Measurements from ENCODE around the gene ALK.

Gene ALK

GRCh38 chr2:29900971-29901633 is 20.3 kb downstream of the ALK start:
- DNase-seq = no peak

DNA sequence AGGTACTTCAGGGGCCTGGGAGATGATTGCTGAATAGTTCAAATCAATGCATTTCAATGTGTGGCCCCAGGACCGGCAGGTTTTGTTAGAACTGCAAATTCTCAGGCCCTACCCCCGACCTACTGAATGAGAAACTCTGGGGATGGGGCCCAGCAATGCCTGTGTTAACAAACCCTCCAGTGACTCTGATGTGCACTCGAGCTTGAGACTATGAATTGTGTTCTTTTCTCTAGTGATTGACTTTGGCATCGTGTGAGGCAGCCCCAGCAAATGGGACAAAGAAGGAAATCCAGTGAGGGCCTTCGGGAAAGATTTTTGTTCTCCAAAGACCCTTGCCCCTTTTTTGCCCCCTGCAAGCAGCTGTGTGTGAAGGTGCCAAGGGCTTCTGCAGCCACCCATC is 22.4 kb downstream of the ALK start:
- DNase-seq = no peak

- no peak for DNase-seq
These were observed 26.4 kb downstream of the ALK start for GRCh38 chr2:29894822-29895614.

- DNase-seq = no peak
These were observed 28.7 kb downstream of the ALK start for GRCh38 chr2:29892585-29893259.

GRCh38 chr2:29881089-29881730 is 40.2 kb downstream of the ALK start:
- no peak for DNase-seq

DNA sequence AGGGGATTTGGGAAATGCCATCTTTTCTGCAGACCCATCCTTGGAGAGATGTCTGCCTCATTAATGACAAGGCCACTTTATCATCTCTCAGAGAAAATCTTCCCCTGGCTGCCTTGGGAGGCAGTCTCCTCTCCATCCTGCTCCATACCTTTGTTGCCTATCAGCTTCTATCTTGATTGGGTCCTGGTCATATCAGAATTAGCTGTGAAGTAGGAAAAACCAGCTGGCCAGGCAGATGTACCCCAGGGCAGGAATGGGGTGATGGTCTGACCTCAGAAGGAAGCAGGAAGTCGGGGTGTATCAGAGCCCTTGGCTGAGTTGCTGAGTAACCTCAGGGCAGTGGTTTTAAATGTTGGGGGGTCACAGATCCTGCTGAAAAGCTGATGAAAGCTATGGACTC is 41.3 kb downstream of the ALK start:
- DNase-seq = no peak

GRCh38 chr2:29879456-29879855 is 41.9 kb downstream of the ALK start:
- DNase-seq = no peak

GRCh38 chr2:29878898-29879297 is 42.5 kb downstream of the ALK start:
- DNase-seq = no peak

- no peak for DNase-seq
These were observed 45.0 kb downstream of the ALK start for GRCh38 chr2:29876374-29876773.

DNA sequence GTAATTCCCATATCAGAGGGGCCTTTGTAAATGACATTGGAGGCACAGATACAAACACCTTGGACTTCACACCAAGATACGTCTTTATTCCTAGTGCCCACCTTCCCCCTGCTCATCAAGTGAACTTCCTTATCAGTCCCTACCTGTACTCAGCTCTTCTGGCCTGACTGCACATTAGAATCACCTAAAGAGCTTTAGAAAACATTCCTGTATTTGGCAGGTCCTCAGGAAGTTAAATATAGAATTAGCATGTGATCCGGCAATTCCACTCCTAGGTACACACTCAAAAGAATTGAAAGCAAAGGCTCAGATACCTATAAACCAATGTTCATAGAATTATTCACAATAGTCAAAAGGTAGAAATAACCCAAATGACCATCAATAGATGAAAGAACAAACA is 46.6 kb downstream of the ALK start:
- DNase-seq = no peak

- no peak for DNase-seq
These were observed 48.5 kb downstream of the ALK start for GRCh38 chr2:29872870-29873269.

GRCh38 chr2:29871541-29871940 is 49.8 kb downstream of the ALK start:
- DNase-seq = no peak

DNA sequence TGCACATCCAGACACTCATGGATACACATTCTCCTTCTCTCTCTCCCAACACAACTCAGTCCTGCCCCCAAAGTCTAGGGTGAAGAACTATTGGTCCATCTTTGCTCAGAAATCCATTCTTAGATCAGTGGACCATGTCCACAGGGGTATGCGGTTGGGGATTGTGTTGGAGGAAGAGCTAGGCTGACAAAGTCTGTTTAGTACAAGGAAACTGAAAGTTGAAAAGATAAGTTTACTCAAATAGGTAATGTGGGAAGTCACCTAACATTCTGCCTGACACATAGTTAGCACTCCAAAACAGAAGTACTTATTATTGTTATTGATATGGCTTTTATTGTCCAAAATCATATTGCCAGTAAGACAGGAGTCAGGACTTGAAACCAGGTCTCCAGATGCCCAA is 55.9 kb downstream of the ALK start:
- DNase-seq = no peak

- no peak for DNase-seq
These were observed 56.4 kb downstream of the ALK start for GRCh38 chr2:29864988-29865387.

DNA sequence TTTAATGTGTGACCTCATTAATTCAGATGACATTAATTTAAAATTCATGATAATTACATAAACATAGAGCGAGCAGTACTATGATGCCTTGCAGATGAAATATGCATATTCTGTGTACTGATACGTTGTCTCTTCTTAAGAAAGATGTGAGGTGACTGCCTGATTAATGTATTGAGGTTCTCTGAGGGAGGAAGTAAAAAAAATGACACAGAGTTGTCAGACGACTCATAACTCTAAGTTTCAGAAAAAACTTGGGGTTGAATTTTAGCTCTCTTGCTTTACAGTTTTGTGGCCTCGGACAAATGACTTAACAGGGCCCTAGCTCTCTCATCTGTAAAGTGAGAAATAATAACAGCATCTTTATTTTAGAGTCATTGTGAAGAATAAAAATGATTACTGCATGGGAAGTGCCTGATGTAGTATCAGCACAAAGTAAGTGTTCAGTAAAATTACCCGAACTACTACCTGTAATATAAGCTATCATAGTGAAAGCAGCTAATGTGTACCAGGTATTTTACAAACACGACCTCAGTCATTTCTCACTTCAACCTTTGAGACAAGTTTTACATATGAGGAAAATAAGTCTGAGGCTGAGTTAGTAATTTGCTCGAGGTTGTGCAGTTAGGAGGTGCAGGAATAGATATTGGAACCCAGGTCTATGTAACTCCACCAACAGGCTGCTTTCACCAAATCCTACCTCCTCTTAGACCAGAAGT is 65.3 kb downstream of the ALK start:
- DNase-seq = no peak

DNA sequence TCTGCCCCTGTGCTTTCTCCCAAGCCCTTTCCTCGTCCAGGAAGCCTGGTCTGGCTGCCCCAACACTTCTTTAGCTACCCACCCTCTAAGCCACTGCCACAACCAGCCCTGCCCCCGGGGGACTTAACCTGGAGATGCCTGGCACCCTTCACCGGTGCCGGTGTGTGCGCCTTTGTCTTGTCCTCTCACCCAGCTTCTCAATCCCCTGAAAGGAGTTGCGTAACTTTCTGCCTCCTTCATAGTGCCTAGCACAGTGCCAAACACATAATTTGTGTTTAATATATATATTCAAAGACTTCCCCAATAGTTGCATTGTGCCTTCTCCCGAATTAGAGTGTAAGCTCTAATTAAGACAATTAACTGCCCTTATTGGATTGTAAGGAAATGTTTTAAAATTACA is 70.6 kb downstream of the ALK start:
- DNase-seq = no peak

DNA sequence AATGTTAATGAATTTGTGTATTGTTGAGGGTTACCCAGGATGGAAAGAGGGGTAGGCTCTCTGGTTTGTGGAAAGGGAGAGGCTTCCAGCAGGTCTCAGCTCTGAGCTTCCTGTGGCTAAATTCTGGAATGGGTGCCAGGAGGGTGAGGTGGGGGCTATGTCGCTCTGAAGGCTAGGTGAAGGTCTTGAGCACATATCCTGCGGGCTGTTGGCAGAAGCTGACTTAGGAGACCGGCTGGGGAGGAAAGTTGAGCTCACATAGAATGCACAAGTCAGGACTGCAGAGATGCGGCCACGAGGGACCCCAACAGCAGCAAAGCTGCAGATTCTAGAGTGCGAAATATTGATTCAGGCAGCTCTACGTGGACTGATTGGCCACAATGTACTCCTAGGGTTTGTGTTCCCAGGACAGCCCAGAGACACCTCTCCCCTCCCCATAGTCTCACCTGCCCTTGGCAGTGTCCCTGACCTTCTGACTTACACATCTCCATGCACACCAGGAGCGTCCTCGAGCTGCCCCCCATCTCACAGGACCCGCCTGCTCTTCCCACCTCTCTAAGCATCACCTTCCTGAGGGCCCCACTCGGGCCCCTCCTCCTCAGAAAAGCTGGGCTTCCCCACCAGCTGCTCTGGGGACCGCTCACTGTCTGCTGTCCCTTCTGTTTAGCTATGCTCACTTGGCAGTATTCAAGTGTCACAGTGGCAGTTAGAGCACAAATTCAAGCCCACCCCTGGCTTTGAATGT is 72.6 kb downstream of the ALK start:
- no peak for DNase-seq

DNA sequence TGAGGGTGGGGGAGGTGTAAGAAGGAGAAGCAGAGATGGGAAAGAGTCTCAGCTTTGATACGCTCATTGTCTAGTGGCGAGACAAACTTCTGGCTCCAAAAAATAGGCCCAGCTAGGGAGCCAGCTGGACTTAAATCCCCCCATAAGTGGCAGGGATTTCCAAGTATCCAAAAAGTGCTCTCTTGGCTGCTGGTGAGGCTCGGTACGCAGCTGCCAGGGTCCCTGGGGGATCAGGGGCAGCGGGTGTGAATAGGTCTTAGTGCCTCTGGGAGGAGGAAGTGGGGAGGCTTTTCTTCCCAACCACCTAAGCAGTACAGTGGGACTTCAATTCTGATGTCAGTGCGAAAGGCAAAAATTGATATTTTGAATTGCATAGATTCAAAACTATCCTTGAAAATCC is 73.5 kb downstream of the ALK start:
- no peak for DNase-seq

DNA sequence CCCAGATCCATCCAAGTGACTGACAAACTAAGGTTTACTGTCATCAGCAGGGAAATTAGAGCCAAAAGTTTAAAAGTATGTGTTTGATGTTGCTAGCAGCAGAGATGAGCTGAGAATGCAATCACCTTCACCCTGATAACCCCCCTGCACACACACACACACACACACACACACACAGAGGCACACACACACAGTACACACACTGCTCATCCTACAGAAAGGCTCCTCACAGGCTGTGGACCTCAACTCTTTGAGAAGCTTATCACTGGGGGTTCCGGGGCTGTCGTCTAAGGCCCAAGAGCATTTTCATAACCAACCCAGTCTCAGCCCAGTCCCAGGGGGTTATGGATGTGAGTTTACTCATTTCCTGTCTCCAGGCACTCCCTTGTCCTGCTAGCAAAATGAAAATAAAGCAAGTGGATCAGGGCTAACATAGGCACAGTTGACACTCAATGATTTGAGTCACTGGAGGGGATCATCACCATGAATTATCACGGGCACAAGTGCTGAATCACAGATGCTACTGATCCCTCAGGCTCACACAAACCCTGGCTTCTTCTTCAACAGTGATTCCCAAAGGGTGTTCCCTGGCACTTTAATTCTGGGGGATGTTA is 76.6 kb downstream of the ALK start:
- DNase-seq = no peak

GRCh38 chr2:29841386-29842004 is 79.9 kb downstream of the ALK start:
- DNase-seq = no peak

DNA sequence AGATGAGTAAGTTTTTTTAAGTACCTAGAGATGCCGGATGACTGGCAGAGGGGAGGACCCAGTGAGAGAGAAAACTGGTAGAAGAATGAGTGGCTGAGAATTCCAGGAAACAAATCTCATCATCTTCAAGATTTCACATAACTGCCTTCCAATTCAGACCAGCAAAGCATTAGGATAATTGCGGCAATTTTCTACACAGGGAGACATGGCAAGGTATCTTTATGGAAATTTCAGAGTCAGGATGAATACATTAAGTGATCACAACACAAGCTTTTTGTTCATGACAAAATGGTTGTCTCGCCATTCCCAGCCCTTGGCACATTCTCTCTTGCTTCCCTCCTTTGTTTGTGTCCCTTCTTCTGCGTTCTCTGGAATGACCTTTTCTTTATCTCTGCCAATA is 82.1 kb downstream of the ALK start:
- DNase-seq = no peak

Data from activated naive CD4-positive, alpha-beta T cell treated with anti-CD3 and anti-CD28 coated beads, Interleukin-2, amount 50 U/mL, for 16 hours (primary cell).